HepG2 (cell line): Measurements from ENCODE around the gene CMYA5. TPM values are rescaled to one million over a fixed set of nuclear protein-coding genes. Genes with fewer than 3 reads are reported as not detected.
A peak's percentile ranks its signal among the peaks of the same experiment; 100 is the strongest.

Experiments used
- BCL3 ChIP-seq: sonication (generic); formaldehyde crosslinking; IDR thresholded peaks from 2 replicates; pipeline ENCODE4 v1.5.1; 2020; ENCODE audit warnings: mild to moderate bottlenecking, missing genetic modification reagents, moderate library complexity
- CERS6 ChIP-seq: sonication (generic); formaldehyde crosslinking; IDR thresholded peaks from 2 replicates; pipeline ENCODE4 v1.5.0; 2020; ENCODE audit warnings: missing genetic modification reagents
- FOXP1 ChIP-seq, 2 experiments: fragments of 450-650 bp in 1 of 2; IDR thresholded peaks; 2 replicates each; pipeline ENCODE4 v1.6.1; 2017 to 2018; ENCODE audit warnings: antibody characterized with exemption in 1 of 2
- RBM22 ChIP-seq: fragments of 200-400 bp; formaldehyde crosslinking; optimal IDR thresholded peaks from 2 replicates; pipeline ENCODE3; 2017; ENCODE audit warnings: mild to moderate bottlenecking, low read length, moderate library complexity
- SALL1 ChIP-seq: sonication (generic); formaldehyde crosslinking; IDR thresholded peaks from 2 replicates; pipeline ENCODE4 v1.8.0; 2022; ENCODE audit warnings: mild to moderate bottlenecking, missing genetic modification reagents
- SNAPC4 ChIP-seq: sonication (generic); formaldehyde crosslinking; IDR thresholded peaks from 2 replicates; pipeline ENCODE4 v1.4.0; 2020; ENCODE audit warnings: mild to moderate bottlenecking, missing genetic modification reagents
- ZBTB40 ChIP-seq, 2 experiments: fragments of 450-650 bp in 1 of 2; sonication (generic) in 1 of 2; formaldehyde crosslinking in 1 of 2; IDR thresholded peaks; 2 replicates each; pipeline versions ENCODE4 v1.6.1 to v1.8.0; 2016 to 2022; ENCODE audit warnings: antibody characterized with exemption in 1 of 2, mild to moderate bottlenecking in 1 of 2, missing genetic modification reagents in 1 of 2
- ZKSCAN5 ChIP-seq: sonication (generic); formaldehyde crosslinking; IDR thresholded peaks from 2 replicates; pipeline ENCODE4 v1.5.1; 2020; ENCODE audit warnings: mild to moderate bottlenecking, missing genetic modification reagents
- ZNF543 ChIP-seq: sonication (generic); formaldehyde crosslinking; IDR thresholded peaks from 2 replicates; pipeline ENCODE4 v1.4.0; 2020; ENCODE audit warnings: mild to moderate bottlenecking, missing genetic modification reagents
- ZNF747 ChIP-seq: sonication (generic); formaldehyde crosslinking; IDR thresholded peaks from 2 replicates; pipeline ENCODE4 v1.8.1; 2023; ENCODE audit warnings: missing genetic modification reagents, mild to moderate bottlenecking, borderline replicate concordance
- polyA plus RNA-seq, 8 experiments: library from polyadenylated mRNA; depleted of rRNA in 3 of 8; stranded (reverse) in 7 of 8; unstranded in 1 of 8; fragments of >200 nt; fragmentation: Illumina TruSeq in 4 of 8; extraction: Trizol in 4 of 8; gene quantifications; 2 replicates each; pipeline versions ENCODE4 v1.2.1 to v1.2.3, GENCODE V29; 2011 to 2016; ENCODE audit warnings: low read depth in 4 of 8, missing spikeins in 1 of 8, mixed read lengths in 1 of 8; ENCODE audit not compliant: insufficient read depth in 1 of 8
- total RNA-seq, 5 experiments: library from RNA; depleted of rRNA; stranded (reverse); fragments of >200 nt; fragmentation: Illumina TruSeq; extraction: Trizol; gene quantifications; 2 replicates each; pipeline ENCODE4 v1.2.3, GENCODE V29; 2016; ENCODE audit warnings: low read depth in 1 of 5

The CMYA5 gene
- total and polyA plus RNA-seq, 2 of the 13 experiments (the other 11 are each of a cell fraction or from before 2014, with no cell fraction given) = 0.13 to 0.51 TPM

- no peak for TF ChIP-seq BCL3 (CRISPR knock-in tag)
- TF ChIP-seq ZNF543 = no peak
- TF ChIP-seq ZKSCAN5 = no peak
- no peak for TF ChIP-seq CERS6
- no peak for TF ChIP-seq RBM22
- no peak for TF ChIP-seq ZBTB40 (IDR thresholded peaks at IDR 0.05)
- TF ChIP-seq ZBTB40 (CRISPR knock-in tag; IDR thresholded peaks at IDR 0.05) = no peak
- TF ChIP-seq FOXP1 (IDR thresholded peaks at IDR 0.05) = no peak
- TF ChIP-seq FOXP1 (CRISPR knock-in tag; IDR thresholded peaks at IDR 0.05) = 0 out of 2 replicates have a peak, but pooled peaks have one; percentile 5
- TF ChIP-seq SNAPC4 (CRISPR knock-in tag) = no peak
- peak; percentile 57; the same call in 1 of the 2 replicates for TF ChIP-seq SALL1 (CRISPR knock-in tag)
- TF ChIP-seq ZNF747 (CRISPR knock-in tag) = no peak; the same call in 1 of the 2 replicates
Measured at GRCh38 chr5:79754865-79755555, 65.4 kb downstream of the CMYA5 start (continued).
